Testis (tissue), 3 donors: ENCODE results near the gene RAB11FIP3. TPM values are rescaled to one million over a fixed set of nuclear protein-coding genes. Genes with fewer than 3 reads are reported as not detected.

Experiments
- DNase-seq: peaks from one replicate; pipeline ENCODE4 v3.0.0-alpha.2; 2019
- H3K27ac ChIP-seq, 2 donors: fragments of 200-600 bp; sonication (generic); one replicate each; pipeline ENCODE4 v1.5.1; 2019
- H3K27me3 ChIP-seq: fragments of 200-600 bp; sonication (generic); one replicate; pipeline ENCODE4 v1.5.1; 2019
- H3K36me3 ChIP-seq: fragments of 200-600 bp; sonication (generic); one replicate; pipeline ENCODE4 v1.5.1; 2017; ENCODE audit warnings: low read depth; ENCODE audit errors: missing control alignments
- H3K4me1 ChIP-seq: fragments of 200-600 bp; sonication (generic); one replicate; pipeline ENCODE4 v1.5.1; 2019
- H3K4me3 ChIP-seq, 2 donors: fragments of 200-600 bp; sonication (generic); one replicate each; pipeline ENCODE4 v1.5.1; 2017 to 2019
- H3K9me3 ChIP-seq: fragments of 200-600 bp; sonication (generic); one replicate; pipeline ENCODE4 v1.5.1; 2017
- CTCF ChIP-seq, 3 experiments: fragments of 450-650 bp in 2 of 3; fragments of 200-600 bp in 1 of 3; sonication (generic) in 1 of 3; IDR thresholded peaks; one replicate each; pipeline ENCODE4 v1.5.1; 2016 to 2019; ENCODE audit warnings: antibody characterized with exemption in 3 of 3, mild to moderate bottlenecking in 2 of 3, moderate library complexity in 1 of 3
- POLR2A ChIP-seq: fragments of 450-650 bp; IDR thresholded peaks from one replicate; pipeline ENCODE4 v1.6.1; 2017; ENCODE audit warnings: antibody characterized with exemption, mild to moderate bottlenecking, moderate library complexity
- WGBS, 2 donors: methylation state at CpG; one replicate each; pipeline ENCODE4 v1.1.5; 2018; 5-methylcytosine and 5-hydroxymethylcytosine counted together
- intact Hi-C: fragments of 100-400 bp; cut with DNase I; formaldehyde crosslinking; loops from one replicate; pipeline ENCODE4 v1.15.1; 2023; ENCODE audit warnings: low total_unique reads
- polyA plus RNA-seq: library from polyadenylated mRNA; stranded (reverse); fragments of 350-450 nt; fragmentation: Illumina TruSeq; extraction: RNeasy Lipid Tissue Mini Kit (QIAGEN cat#74804); gene quantifications from one replicate; pipeline ENCODE4 v1.2.3, GENCODE V29; 2014; ENCODE audit warnings: low read depth, low replicate concordance; ENCODE audit not compliant: insufficient read depth
- total RNA-seq, 2 donors: library from RNA; depleted of rRNA; stranded (reverse); fragments of >200 nt; gene quantifications; one replicate each; pipeline ENCODE4 v1.2.3, GENCODE V29; 2016

The RAB11FIP3 gene
- total and polyA plus RNA-seq, 3 donors from 2014 or later, result 61.7 to 186 (median 166) TPM

DNA sequence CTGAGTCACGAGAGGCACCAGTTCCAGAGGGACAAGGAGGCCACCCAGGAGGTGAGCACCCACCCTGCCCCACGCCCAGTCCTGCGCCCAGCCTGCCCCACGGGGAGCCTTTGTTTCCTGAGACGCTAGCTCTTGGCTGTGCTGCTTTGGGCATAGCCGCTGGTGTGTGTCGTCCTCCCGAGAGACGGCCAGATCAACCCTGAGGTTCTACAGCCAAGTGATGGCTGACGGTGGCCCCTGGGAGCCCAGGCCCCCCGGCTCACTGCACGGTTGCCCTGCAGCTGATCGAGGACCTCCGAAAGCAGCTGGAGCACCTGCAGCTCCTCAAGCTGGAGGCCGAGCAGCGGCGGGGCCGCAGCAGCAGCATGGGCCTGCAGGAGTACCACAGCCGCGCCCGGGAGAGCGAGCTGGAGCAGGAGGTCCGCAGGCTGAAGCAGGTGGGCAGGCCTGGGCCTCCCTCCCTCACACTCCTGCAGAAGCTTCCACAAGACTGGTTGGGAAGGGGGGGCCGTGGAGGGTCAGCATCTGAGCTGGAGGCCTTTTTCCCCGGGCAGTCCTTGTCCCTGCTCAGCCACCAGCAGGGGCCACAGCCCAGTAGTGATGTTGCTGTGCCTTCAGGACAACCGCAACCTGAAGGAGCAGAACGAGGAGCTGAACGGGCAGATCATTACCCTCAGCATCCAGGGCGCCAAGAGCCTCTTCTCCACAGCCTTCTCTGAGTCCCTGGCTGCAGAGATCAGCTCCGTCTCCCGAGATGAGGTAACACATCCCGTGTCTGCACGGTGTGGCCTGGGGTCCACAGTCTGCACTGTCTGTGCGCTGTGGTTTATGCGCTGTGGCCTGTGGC lies 94.6 kb downstream of the RAB11FIP3 start:
- intact Hi-C loops, result no loop called here
- Histone ChIP-seq H3K36me3 (no peaks in the 10 kb centered on the region), H3K4me3 (no peak overlapping the region), H3K9me3 (no peaks in the 10 kb centered on the region), H3K27ac (no peak overlapping the region), H3K4me1 (no peaks in the 10 kb centered on the region), H3K27me3 (no peaks in the 10 kb centered on the region)
- DNase-seq, result no peak
- TF ChIP-seq POLR2A (no peak), CTCF (IDR thresholded peaks at IDR 0.05) (no peak)
- WGBS, 2 donors, result 92 to 94% methylated on average over 14 to 34 of the region's 35 CpGs

DNA sequence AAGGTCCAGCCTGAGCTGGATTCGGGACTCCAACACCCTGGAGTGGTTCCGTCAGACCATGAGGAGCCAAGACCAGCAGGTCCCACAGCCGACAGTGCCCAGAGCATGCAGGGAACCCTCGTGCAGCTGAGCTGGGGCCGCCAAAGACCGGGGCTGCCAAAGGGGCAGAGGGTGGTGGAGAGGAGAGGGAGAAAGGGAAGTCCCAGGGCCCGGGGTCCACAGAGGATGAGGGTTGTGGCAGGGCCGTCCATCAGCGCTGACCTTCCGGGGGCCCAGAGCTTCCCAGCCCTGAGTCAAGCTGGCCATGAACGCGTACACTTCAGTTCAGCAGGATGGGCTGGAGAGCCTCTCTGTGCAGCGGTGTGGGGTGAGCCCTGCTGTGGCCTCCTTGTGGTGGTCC lies 95.4 kb downstream of the RAB11FIP3 start:
- WGBS, 2 donors, result 91 to 97% methylated on average over 8 to 11 of the region's 13 CpGs

DNA sequence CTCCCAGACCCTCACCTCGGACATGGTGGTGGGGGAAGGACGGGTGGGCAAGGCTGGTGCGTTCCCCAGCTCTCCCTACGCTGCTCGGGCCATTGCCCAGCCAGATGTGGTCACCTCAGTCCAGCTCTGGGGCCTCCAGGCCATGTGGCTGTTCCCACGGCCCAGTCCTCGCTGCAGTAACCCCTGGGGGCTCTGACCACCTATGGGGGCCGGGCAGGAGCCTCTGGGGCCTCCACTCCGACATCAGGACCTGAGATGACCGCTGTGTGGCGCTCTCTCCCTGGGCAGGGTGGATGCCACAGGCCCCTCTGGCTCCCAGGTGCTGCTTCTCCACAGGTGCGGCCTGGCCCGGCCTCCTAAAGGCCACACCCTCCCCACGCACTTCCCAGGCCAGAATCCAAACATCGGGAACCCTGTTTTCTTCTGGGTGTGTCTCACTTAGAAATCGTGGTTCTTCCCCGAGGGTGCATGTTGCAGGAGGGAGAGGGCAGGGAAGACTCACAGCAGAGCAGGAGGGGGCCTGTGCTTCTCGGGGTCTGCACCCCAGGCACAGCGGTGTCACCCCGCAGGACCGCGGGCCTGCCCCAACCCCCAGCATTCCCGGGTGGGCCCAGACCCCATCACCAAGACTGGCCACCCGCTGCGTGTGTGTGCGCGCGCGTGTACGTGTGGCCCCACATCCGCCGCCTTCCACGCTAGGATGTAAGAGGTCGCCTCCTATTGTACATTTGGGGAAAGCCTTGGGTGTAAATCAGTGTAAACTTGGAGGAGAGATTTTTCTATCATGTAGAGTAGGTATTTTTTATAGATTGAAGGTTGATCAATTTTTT lies 96.1 kb downstream of the RAB11FIP3 start:
- WGBS, 2 donors, result 83 to 84% methylated on average over 19 to 34 of the region's 34 CpGs
- Histone ChIP-seq H3K27ac (no peak overlapping the region), H3K9me3 (no peaks in the 10 kb centered on the region), H3K4me1 (peaks cover 12% of the 10 kb centered on the region), H3K36me3 (no peaks in the 10 kb centered on the region), H3K27me3 (no peaks in the 10 kb centered on the region), H3K4me3 (no peak overlapping the region)
- no peak for TF ChIP-seq CTCF (IDR thresholded peaks at IDR 0.05)
- TF ChIP-seq POLR2A, result no peak
- DNase-seq, result no peak
- intact Hi-C loops, result no loop called here

More for the DNA sequence above, 95.4 kb downstream of the RAB11FIP3 start:
- Histone ChIP-seq H3K4me1 (peaks cover 7% of the 10 kb centered on the region), H3K4me3 (no peak overlapping the region), H3K27me3 (no peaks in the 10 kb centered on the region), H3K9me3 (no peaks in the 10 kb centered on the region), H3K27ac (no peak overlapping the region), H3K36me3 (no peaks in the 10 kb centered on the region)
- intact Hi-C loops, result no loop called here
- no peak for DNase-seq
- TF ChIP-seq CTCF (IDR thresholded peaks at IDR 0.05), result no peak
- TF ChIP-seq POLR2A, result no peak

DNA sequence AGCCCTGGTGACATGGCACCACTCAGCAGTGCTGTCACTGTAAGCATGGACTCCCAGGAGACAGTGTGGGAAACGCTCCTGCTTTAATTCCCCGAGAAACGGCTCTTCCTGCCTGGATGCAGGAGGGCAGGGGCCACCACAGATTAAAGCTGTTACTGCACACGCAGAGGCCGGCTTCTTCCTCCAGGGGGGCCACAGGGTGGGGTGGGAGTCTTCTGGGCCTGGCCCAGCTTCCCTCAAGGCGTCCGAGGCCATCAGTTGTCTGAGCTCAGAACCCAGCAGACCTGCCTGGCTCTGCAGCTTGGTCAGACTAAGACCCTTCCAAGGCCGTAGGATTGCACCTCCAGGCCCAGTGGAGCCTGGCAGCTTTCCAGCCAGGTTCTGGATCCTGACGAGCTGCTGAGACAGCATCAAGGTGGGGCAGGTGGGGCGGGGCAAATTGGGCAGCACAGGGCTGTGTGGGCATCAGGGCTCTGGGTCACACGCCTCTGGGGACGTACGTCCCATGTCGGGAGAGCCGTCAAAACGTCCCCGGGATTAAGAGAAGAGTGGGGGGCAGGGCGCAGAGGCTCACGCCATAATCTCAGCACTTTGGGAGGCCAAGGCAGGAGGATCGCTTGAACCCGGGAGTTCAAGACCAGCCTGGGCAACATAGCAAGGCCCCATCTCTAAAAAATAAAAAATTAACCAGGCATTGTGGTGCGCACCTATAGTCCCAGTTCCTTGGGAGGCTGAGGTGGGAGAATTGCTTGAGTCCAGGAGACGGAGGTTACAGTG lies 97.1 kb downstream of the RAB11FIP3 start:
- no peak for DNase-seq
- intact Hi-C loops, result no loop called here
- 84 to 86% methylated on average over 18 to 23 of the region's 23 CpGs for WGBS, 2 donors

More for the DNA sequence above, 97.1 kb downstream of the RAB11FIP3 start:
- no peak for TF ChIP-seq CTCF (IDR thresholded peaks at IDR 0.05)
- no peak for TF ChIP-seq POLR2A
- no peak overlapping the region for H3K4me3 ChIP-seq
- no peaks in the 10 kb centered on the region for H3K9me3 ChIP-seq
- peaks cover 12% of the 10 kb centered on the region for H3K4me1 ChIP-seq
- no peaks in the 10 kb centered on the region for H3K27me3 ChIP-seq
- H3K36me3 ChIP-seq, result no peaks in the 10 kb centered on the region
- H3K27ac ChIP-seq, result no peak overlapping the region
